HG02943 (cell line): Measurements from ENCODE around the gene DNAAF5.

ENCODE experiments used
- ATAC-seq: cut with Tn5 transposase; IDR thresholded peaks from one replicate; pipeline ENCODE4 v1.9.1; 2021; ENCODE audit warnings: mild to moderate bottlenecking, low read depth, moderate library complexity; ENCODE audit not compliant: unreplicated experiment

Gene DNAAF5

GRCh38 chr7:761631-762030 lies 35.1 kb downstream of the DNAAF5 start:
- ATAC-seq: no peak

- ATAC-seq: no peak
Measured at GRCh38 chr7:762885-763284, 36.4 kb downstream of the DNAAF5 start.

- ATAC-seq: no peak
Measured at GRCh38 chr7:763762-764161, 37.3 kb downstream of the DNAAF5 start.

GRCh38 chr7:765383-765782 lies 38.9 kb downstream of the DNAAF5 start:
- ATAC-seq: no peak

- ATAC-seq: no peak
Measured at GRCh38 chr7:767580-767940, 41.1 kb downstream of the DNAAF5 start.

- no peak for ATAC-seq
Measured at GRCh38 chr7:767941-768731, 41.6 kb downstream of the DNAAF5 start.

DNA sequence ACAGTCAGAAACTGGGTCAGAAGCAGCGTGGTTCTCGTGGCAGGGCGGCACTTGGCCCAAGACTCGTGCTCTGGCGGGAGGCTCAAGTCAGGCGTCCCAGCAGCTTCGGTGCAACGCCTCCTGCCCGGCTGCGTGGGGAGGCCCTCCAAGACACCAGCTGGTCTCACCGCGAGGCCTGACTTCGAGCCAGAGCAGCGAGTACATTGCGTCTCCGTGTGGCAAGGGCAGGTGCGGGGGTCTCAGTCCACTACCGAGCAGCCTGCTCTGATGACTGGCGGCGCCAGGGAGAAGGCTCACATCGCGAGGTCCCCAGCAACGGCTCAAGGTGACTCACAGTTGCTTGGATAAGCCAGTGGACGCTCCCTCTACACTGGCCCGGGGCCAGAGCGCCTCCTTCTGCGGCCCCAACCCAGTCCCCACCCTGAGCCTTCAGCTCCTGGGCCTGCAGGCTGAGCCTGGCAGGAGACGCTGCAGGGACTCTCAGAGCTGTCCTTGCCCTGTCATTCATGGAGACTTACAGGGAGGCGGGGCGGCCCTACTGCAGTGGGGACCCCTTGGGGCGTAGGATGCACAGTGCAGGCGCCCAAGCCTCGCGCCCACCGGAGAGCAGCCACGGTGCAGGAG lies 42.5 kb downstream of the DNAAF5 start:
- no peak for ATAC-seq

DNA sequence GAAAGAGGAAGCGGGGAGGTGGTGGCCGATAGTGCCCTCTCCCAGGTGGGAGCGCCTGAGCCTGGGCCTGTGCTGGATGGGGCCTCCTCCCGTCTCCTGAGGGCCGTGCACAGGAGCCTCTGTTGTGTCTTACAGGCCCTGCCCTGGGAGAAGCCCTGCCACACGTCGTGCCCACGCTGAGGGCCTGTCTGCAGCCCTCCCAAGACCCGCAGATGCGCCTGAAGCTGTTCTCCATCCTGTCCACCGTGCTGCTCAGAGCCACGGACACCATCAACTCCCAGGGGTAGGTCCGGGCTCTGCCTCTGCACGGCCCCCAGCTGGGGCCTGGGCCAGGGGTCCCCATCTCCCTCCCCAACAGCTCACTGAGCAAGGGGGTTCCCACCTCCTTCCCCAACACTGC lies 43.8 kb downstream of the DNAAF5 start:
- no peak for ATAC-seq

DNA sequence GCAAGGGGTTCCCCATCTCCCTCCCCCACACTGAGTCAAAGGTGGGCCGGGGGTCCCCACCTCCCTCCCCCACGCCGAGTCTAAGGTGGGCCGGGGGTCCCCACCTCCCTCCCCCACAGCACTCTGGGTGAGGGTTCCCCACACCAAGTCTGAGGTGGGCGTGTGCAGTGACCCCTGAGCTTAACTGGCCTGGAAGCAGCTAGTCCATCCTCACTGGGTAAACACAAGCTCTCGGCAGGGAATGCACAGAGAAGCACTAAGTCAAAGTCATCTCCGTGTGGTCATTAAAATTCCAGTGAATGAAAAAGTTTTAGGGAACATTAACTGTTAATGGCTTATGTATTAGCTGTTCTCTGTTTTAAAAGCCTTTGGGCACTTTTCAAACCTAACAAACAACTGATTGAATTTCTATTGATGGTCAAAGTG lies 44.3 kb downstream of the DNAAF5 start:
- ATAC-seq: no peak

DNA sequence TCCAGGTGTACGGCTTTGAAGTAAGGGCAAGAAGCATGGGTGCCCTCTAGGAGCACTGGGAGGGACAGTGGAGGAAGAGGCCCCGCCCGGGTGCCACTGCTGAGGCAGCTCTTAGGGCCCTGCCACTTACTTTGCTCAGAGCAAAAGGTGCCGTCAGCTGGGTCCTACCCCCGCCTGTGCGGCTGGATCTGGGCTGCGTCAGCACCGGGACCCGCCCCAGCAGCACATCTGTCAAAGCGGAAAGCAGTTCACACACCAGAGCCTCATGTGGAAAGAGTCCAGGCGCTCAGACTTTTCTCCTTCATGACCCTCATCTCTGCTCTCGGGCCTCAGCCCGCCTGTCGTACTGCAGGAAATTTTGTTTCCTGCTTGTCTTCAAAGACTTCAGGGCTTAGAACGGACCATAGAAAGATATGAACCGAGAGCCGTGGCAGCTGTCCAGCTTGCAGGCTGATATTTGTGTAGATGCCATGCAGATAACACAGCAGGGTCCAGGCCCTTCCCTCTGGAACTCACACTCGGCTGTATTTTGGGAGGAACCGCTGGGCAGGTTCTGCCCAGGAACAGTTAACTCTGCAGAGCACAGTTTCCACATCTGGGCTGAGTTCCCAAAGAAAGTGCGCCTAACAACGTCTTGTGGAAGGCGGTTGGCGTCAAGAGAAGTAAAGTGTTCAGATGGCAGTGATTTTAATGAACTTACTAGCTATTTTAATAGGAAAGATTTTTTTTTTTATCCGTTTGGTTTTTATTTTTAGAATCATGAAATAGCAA lies 44.9 kb downstream of the DNAAF5 start:
- ATAC-seq: no peak

DNA sequence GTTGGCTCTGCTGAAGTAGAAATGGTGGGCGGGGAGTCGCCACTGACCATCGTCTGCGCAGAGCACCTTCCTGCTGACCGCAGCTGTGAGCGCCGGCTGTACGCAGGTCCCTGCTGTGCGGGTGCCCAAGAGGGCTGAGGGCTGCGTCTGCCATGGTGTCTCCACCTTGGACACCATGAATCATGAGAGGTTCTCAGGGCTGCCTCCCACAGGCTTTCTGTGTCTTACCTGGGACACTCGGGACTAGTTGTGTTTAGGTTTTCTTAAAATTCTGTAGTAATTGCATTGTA lies 45.5 kb downstream of the DNAAF5 start:
- no peak for ATAC-seq

DNA sequence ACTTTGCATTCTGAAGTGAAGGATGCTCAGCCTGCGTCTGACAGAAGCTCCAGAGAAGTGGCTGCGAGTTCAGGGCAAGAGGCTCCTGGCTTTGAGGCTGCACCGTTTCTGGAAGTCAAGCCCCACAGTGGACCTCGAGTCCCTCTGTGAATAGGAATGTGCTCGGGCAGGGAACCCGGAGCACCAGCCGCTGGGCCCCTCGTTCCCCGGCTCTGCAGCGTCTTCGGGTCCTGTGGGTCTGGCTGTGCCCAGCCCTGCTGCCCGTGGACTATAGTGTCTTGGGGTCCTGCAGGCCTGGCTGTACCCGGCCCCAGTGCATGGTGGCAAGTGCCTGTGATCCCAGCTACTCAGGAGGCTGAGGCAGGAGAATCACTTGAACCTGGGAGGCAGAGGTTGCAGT lies 45.9 kb downstream of the DNAAF5 start:
- ATAC-seq: no peak

DNA sequence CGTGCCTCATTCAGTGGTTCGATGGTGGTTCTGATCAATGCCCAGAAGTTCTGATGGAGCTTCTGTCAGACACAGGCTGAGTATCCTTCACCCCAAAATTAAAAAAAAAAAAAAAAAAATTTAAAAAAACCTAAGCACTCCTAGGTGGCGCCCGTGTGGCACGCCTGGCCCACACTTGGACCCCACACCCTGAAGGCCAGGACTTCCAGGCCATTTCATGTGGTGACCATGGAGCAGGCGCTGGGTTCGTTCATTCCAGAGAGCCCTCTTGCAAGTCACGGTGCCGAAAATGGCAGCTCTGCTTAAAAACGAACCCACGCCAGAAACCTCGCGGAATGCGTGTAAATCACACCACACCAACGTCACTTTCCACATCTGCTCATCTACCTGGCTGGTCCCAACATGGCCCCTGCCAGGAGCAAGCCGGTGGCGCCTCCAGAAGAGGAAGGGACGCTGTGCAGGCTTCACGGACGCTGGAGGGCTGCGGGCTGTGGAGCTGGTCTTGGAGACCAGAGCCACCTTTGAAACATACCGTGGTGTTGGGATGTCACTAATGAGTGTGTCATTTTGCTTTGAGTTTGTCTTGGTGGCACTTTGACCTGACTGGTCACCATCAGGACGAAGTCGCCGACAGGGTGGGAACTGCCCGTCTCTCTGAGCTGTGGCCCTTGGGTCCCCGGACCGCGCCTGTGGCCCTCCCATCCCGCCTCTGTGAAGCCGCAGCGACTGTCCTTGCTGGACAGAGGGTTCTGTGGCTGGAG lies 46.5 kb downstream of the DNAAF5 start:
- ATAC-seq: no peak

- ATAC-seq: no peak
Measured at GRCh38 chr7:773622-773915, 47.1 kb downstream of the DNAAF5 start.

GRCh38 chr7:774161-775109 lies 47.9 kb downstream of the DNAAF5 start:
- no peak for ATAC-seq

GRCh38 chr7:776381-776780 lies 49.9 kb downstream of the DNAAF5 start:
- no peak for ATAC-seq

DNA sequence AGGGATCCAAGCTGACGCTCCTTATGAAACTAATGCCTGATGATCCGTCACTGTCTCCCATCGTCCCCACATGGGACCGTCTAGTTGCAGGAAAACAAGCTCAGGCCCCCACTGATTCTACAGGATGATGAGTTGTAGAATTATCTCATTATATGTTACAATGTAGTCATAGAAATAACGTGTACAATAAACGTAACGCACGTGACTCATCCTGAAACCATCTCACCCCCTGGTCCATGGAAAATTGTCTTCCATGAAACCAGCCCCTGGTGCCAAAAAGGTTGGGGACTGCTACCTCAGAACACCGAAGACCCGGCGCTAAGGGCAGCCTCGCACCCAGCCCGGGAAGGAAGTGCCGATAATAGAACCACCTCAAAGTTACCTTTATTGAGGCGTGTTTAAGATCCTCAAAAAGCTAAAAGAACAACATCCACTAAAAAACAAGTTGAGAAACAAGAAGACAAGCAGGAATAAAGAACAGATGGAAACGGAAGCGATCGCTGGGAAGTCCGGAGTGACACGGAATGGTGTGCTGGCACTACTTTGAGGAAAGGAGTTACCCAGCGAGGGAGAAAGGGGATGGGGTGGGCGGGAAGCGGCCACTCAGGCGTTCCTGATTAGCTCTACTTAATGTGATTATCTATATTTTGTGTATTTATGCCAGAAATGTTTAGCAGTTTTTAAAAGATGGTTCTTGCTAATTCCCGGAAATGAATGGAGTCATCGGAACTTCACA lies 50.7 kb downstream of the DNAAF5 start:
- ATAC-seq: no peak

- ATAC-seq: no peak
Measured at GRCh38 chr7:777728-778078, 51.2 kb downstream of the DNAAF5 start.

GRCh38 chr7:778271-778967 lies 51.9 kb downstream of the DNAAF5 start:
- ATAC-seq: no peak
